T-cell (primary cell): ENCODE measurements around the gene RSPRY1. TPM values are rescaled to one million over a fixed set of nuclear protein-coding genes. Genes with fewer than 3 reads are reported as not detected.

Experiments
- ATAC-seq, 4 experiments: fragments of 200-7000 bp in 3 of 4; fragments of 150-1000 bp in 1 of 4; cut with Tn5 transposase; replicated peaks in 1 of 4; 1 replicate in 3 of 4; 2 replicates in 1 of 4; pipeline ENCODE4 v1.10.0; 2021; ENCODE audit warnings: moderate library complexity in 3 of 4, mild to moderate bottlenecking in 2 of 4, moderate number of reproducible peaks in 1 of 4
- CTCF ChIA-PET, 2 donors: fragments of 300-600 bp; sonication (Branson Sonifier 250); formaldehyde crosslinking; loops; one replicate each; lab custom pipeline; 2022; ENCODE audit warnings: antibody characterized with exemption in 2 of 2; lab: Charles Lee
- POLR2A ChIA-PET, 2 donors: fragments of 300-600 bp; sonication (Branson Sonifier 250); formaldehyde crosslinking; loops; one replicate each; lab custom pipeline; 2022; ENCODE audit warnings: antibody characterized with exemption in 2 of 2; lab: Charles Lee
- DNase-seq, 35 experiments: peaks; one replicate each; pipeline versions ENCODE4 v3.0.0 to v3.0.0-alpha.2; 2013 to 2023
- H3K27ac ChIP-seq: one replicate; pipeline ENCODE4 v1.5.1; 2013; ENCODE audit warnings: low read length
- H3K27me3 ChIP-seq, 2 experiments: replicated peaks in 1 of 2; 1 replicate in 1 of 2; 2 replicates in 1 of 2; pipeline versions ENCODE4 v1.6.1 to v1.7.0; 2013; ENCODE audit warnings: low read length in 1 of 2, mixed read lengths in 1 of 2; ENCODE audit not compliant: control insufficient read depth in 2 of 2, insufficient read depth in 2 of 2; ENCODE audit errors: extremely low read depth in 1 of 2
- H3K36me3 ChIP-seq, 2 donors: 1 replicate in 1 of 2; 2 replicates in 1 of 2; pipeline versions ENCODE4 v1.6.1 to v1.7.0; 2013; ENCODE audit warnings: low read length in 1 of 2; ENCODE audit not compliant: control insufficient read depth in 2 of 2, insufficient read depth in 1 of 2; ENCODE audit errors: extremely low read depth in 1 of 2
- H3K4me1 ChIP-seq, 2 experiments: 1 replicate in 1 of 2; 2 replicates in 1 of 2; pipeline versions ENCODE4 v1.6.1 to v1.7.0; 2013; ENCODE audit warnings: low read length in 2 of 2, mixed read lengths in 1 of 2; ENCODE audit not compliant: insufficient read depth in 2 of 2, control insufficient read depth in 1 of 2; ENCODE audit errors: extremely low read depth in 1 of 2
- H3K4me3 ChIP-seq, 2 donors: 1 replicate in 1 of 2; 2 replicates in 1 of 2; pipeline versions ENCODE4 v1.5.1 to v1.7.0; 2013; ENCODE audit warnings: mild to moderate bottlenecking in 2 of 2, low read length in 1 of 2, moderate library complexity in 1 of 2; ENCODE audit not compliant: control insufficient read depth in 1 of 2; ENCODE audit errors: extremely low read depth in 1 of 2
- H3K9me3 ChIP-seq: 2 replicates; pipeline ENCODE4 v1.7.0; 2013
- H3K27ac Mint-ChIP-seq, 2 donors: one replicate each; pipeline ENCODE4 v1.8.0; 2020 to 2021; ENCODE audit warnings: mild to moderate bottlenecking in 2 of 2, mixed read lengths in 2 of 2
- H3K27me3 Mint-ChIP-seq, 2 donors: one replicate each; pipeline ENCODE4 v1.8.0; 2021 to 2022; ENCODE audit warnings: mixed read lengths in 2 of 2
- H3K36me3 Mint-ChIP-seq: one replicate; pipeline ENCODE4 v1.8.0; 2021; ENCODE audit warnings: mixed read lengths
- H3K4me1 Mint-ChIP-seq, 3 donors: one replicate each; pipeline ENCODE4 v1.8.0; 2020 to 2022; ENCODE audit warnings: mixed read lengths in 3 of 3, mild to moderate bottlenecking in 1 of 3
- H3K4me3 Mint-ChIP-seq, 3 donors: one replicate each; pipeline ENCODE4 v1.8.0; 2020 to 2022; ENCODE audit warnings: mild to moderate bottlenecking in 3 of 3, mixed read lengths in 3 of 3, moderate library complexity in 3 of 3
- H3K9me3 Mint-ChIP-seq, 3 donors: one replicate each; pipeline ENCODE4 v1.8.0; 2020 to 2022; ENCODE audit warnings: mixed read lengths in 3 of 3
- WGBS: methylation state at CpG from one replicate; pipeline ENCODE4 v1.1.5; 2013; ENCODE audit warnings: missing lambda C conversion rate; ENCODE audit not compliant: insufficient coverage; 5-methylcytosine and 5-hydroxymethylcytosine counted together
- total RNA-seq, 35 experiments: library from RNA in 6 of 35; stranded (reverse) in 6 of 35; fragments of 120-200 nt in 1 of 35; gene quantifications; one replicate each; pipeline versions ENCODE4 v1.2.1 to v1.2.4 and lab custom pipeline; 2013 to 2026

Gene RSPRY1
- total RNA-seq, 5 donors from 2014 or later (not counting 1 experiment from before 2014, with no cell fraction given), result 25.0 to 32.0 (median 28.2) TPM

GRCh38 chr16:57152096-57153093 is 33.7 kb upstream of the RSPRY1 start:
- H3K4me3 Mint-ChIP-seq, result no peak overlapping the region
- POLR2A ChIA-PET, result no interaction called here
- Histone ChIP-seq H3K27me3 (no peaks in the 10 kb centered on the region), H3K4me3 (no peak overlapping the region), H3K27ac (no peak overlapping the region), H3K36me3 (peaks cover 6 to 60% of the 10 kb centered on the region in 2 donors), H3K9me3 (no peaks in the 10 kb centered on the region), H3K4me1 (peaks cover 8 to 13% of the 10 kb centered on the region in 2 experiments)
- H3K27ac Mint-ChIP-seq, result peak overlapping the region; percentile 37 to 74
- CTCF ChIA-PET, result interaction anchor here in 1 of 2 donors (0.6 to 1.5 kb wide), 3 partner anchors 9 to 69 kb away, joined by 3 to 4 read pairs (median 3); no protein-coding TSS in a partner anchor
- no peak for ATAC-seq
- no peak for DNase-seq
- peaks cover 44% of the 10 kb centered on the region for H3K36me3 Mint-ChIP-seq
- H3K9me3 Mint-ChIP-seq, result no peaks in the 10 kb centered on the region
- WGBS, result 100% methylated on average over 2 of the region's 4 CpGs
- H3K27me3 Mint-ChIP-seq, result no peaks in the 10 kb centered on the region
- H3K4me1 Mint-ChIP-seq, result peaks cover 23 to 46% (median 33%) of the 10 kb centered on the region in 3 donors

GRCh38 chr16:57153841-57154240 is 32.3 kb upstream of the RSPRY1 start:
- no peak for ATAC-seq
- H3K4me3 Mint-ChIP-seq, result no peak overlapping the region
- 96% methylated on average over 4 of the region's 6 CpGs for WGBS
- DNase-seq, result no peak
- H3K36me3 Mint-ChIP-seq, result peaks cover 51% of the 10 kb centered on the region
- H3K9me3 Mint-ChIP-seq, result no peaks in the 10 kb centered on the region
- Histone ChIP-seq H3K27me3 (no peaks in the 10 kb centered on the region), H3K36me3 (peaks cover 6 to 70% of the 10 kb centered on the region in 2 donors), H3K27ac (no peak overlapping the region), H3K9me3 (no peaks in the 10 kb centered on the region), H3K4me1 (peaks cover 4 to 13% of the 10 kb centered on the region in 2 experiments), H3K4me3 (no peak overlapping the region)
- ChIA-PET CTCF (interaction anchor here (0.6 to 1.4 kb wide), 2 partner anchors 70 to 198 kb away, joined by 3 to 4 read pairs; no protein-coding TSS in a partner anchor), POLR2A (no interaction called here)
- H3K27ac Mint-ChIP-seq, result peak overlapping the region in 1 of 2 donors; percentile 16
- peaks cover 18 to 36% (median 24%) of the 10 kb centered on the region in 3 donors for H3K4me1 Mint-ChIP-seq
- no peaks in the 10 kb centered on the region for H3K27me3 Mint-ChIP-seq

DNA sequence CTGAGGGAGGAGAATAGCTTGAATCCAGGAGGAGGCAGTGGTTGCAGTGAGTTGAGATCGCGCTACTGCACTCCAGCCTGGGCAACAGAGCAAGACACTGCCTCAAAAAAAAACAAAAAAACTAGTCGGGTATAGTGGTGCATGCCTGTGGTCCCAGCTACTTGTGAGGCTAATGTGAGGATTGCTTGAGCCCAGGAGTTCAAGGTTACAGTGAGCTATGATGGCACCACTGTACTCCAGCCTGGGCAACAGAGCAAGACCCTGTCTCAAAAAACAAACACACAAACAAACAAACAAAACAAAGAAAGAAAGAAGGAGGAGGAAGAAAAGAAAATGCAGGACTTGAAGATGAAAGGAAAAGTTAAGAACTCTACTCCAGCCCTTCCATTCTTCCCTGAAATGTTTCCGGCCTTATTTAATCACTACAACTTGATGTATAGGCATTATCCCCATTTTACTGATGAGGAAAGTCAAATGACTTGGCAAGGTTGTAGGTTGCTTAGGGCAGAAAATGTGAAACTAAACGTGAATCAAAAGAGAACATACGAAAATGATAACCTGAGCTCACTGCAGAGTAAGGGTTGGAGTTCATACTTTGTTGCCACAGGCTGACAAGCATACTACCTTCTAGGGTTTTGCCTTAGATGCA is 30.3 kb upstream of the RSPRY1 start:
- 90% methylated on average over 4 of the region's 6 CpGs for WGBS
- Mint-ChIP-seq H3K36me3 (peaks cover 67% of the 10 kb centered on the region), H3K4me1 (peaks cover 20 to 49% (median 27%) of the 10 kb centered on the region in 3 donors), H3K4me3 (peak overlapping the region in 1 of 3 donors; percentile 38), H3K27me3 (no peaks in the 10 kb centered on the region), H3K27ac (peak overlapping the region; percentile 40 to 67), H3K9me3 (no peaks in the 10 kb centered on the region)
- H3K4me3 ChIP-seq, result no peak overlapping the region
- no peak overlapping the region for H3K27ac ChIP-seq
- H3K9me3 ChIP-seq, result no peaks in the 10 kb centered on the region
- H3K4me1 ChIP-seq, result peaks cover 4 to 14% of the 10 kb centered on the region in 2 experiments
- DNase-seq (no peak), ATAC-seq (peak in 1 of 4 experiments; percentile 35)
- ChIA-PET POLR2A (interaction anchor here in 1 of 2 donors (0.6 kb wide), 1 partner anchor 331 kb away, joined by 3 read pairs; no protein-coding TSS in a partner anchor), CTCF (interaction anchor here (0.5 to 0.7 kb wide), 2 partner anchors 13 to 62 kb away, joined by 3 read pairs; no protein-coding TSS in a partner anchor)
- H3K36me3 ChIP-seq, result peaks cover 4 to 80% of the 10 kb centered on the region in 2 donors
- no peaks in the 10 kb centered on the region for H3K27me3 ChIP-seq

- Histone ChIP-seq H3K36me3 (peaks cover 4 to 82% of the 10 kb centered on the region in 2 donors), H3K4me3 (no peak overlapping the region), H3K27ac (no peak overlapping the region), H3K27me3 (no peaks in the 10 kb centered on the region), H3K4me1 (peaks cover 4 to 15% of the 10 kb centered on the region in 2 experiments), H3K9me3 (no peaks in the 10 kb centered on the region)
- Mint-ChIP-seq H3K27ac (peak overlapping the region; percentile 40 to 67), H3K36me3 (peaks cover 71% of the 10 kb centered on the region), H3K27me3 (no peaks in the 10 kb centered on the region), H3K4me3 (peak overlapping the region in 1 of 3 donors; percentile 38), H3K4me1 (peaks cover 20 to 50% (median 27%) of the 10 kb centered on the region in 3 donors), H3K9me3 (no peaks in the 10 kb centered on the region)
- DNase-seq, result no peak
- ChIA-PET POLR2A (interaction anchor here in 1 of 2 donors (0.6 kb wide), 1 partner anchor 331 kb away, joined by 3 read pairs; no protein-coding TSS in a partner anchor), CTCF (interaction anchor here in 1 of 2 donors (0.5 kb wide), 1 partner anchor 88 kb away, joined by 3 read pairs; no protein-coding TSS in a partner anchor)
- WGBS, result no CpG with 5 or more reads among the region's 4 CpGs
- ATAC-seq, result peak in 1 of 4 experiments; percentile 24
These were observed 29.8 kb upstream of the RSPRY1 start for GRCh38 chr16:57156351-57156703.

- no peaks in the 10 kb centered on the region for H3K9me3 ChIP-seq
- ATAC-seq (no peak), DNase-seq (no peak)
- no peak overlapping the region for H3K27ac ChIP-seq
- Mint-ChIP-seq H3K9me3 (no peaks in the 10 kb centered on the region), H3K36me3 (peaks cover 65% of the 10 kb centered on the region), H3K27me3 (no peaks in the 10 kb centered on the region), H3K27ac (no peak overlapping the region), H3K4me1 (peaks cover 13 to 40% (median 17%) of the 10 kb centered on the region in 3 donors), H3K4me3 (no peak overlapping the region)
- no CpG with 5 or more reads among the region's 1 CpG for WGBS
- ChIA-PET CTCF (interaction anchor here in 1 of 2 donors (0.5 kb wide), 1 partner anchor 59 kb away, joined by 3 read pairs; no protein-coding TSS in a partner anchor), POLR2A (no interaction called here)
- H3K36me3 ChIP-seq, result peaks cover 4 to 79% of the 10 kb centered on the region in 2 donors
- no peaks in the 10 kb centered on the region for H3K27me3 ChIP-seq
- no peak overlapping the region for H3K4me3 ChIP-seq
- peaks cover 4 to 12% of the 10 kb centered on the region in 2 experiments for H3K4me1 ChIP-seq
These were observed 28.6 kb upstream of the RSPRY1 start for GRCh38 chr16:57157533-57157932.
